ENCODE data around the gene IRF4.

The IRF4 gene

GRCh38 chr6:444653-445275 lies 53.2 kb downstream of the IRF4 start:
- DNase-seq (ENCODE audit: low spot score): no peak

DNA sequence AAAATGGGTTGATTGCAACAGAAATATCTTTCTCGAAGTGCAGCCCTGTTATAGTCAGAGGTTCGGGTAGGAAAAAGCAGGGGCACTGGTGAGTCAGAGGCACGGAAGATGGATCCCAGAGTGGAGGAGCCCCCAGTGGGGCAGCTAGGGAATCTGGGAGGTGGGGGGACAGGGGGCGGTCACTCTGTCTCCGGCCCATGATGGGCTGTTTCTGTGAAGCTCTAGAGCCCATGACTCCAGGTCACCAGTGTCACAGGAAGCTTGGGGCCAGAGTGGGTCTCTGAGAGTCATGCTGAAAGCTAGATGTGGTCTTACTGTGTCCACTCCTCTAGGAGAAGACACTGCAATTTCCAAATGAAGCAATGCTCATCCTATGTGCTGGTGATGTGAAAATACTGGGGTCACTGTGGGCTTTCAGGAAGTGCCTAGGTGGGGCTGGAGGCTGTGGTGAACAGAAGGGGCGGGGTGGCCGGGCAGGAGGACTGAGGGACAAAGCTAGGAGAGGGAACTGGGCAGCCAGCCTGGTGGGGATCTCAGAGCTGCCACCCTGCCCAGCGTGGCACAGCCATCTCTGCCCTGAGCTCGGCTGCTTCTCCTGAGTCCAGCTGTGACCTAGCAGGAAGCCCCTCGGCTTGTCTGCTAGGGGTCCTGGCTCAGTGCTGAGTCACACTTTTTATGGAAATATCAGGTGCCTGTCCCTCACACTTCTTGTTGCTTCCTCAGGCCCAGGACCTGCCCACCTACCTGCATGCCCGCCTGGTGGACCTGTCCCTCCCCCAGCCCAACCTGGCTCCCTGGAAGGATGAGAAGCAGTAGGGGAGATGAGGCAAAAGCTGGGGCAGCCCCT lies 54.2 kb downstream of the IRF4 start:
- DNase-seq (ENCODE audit: low spot score): no peak

DNA sequence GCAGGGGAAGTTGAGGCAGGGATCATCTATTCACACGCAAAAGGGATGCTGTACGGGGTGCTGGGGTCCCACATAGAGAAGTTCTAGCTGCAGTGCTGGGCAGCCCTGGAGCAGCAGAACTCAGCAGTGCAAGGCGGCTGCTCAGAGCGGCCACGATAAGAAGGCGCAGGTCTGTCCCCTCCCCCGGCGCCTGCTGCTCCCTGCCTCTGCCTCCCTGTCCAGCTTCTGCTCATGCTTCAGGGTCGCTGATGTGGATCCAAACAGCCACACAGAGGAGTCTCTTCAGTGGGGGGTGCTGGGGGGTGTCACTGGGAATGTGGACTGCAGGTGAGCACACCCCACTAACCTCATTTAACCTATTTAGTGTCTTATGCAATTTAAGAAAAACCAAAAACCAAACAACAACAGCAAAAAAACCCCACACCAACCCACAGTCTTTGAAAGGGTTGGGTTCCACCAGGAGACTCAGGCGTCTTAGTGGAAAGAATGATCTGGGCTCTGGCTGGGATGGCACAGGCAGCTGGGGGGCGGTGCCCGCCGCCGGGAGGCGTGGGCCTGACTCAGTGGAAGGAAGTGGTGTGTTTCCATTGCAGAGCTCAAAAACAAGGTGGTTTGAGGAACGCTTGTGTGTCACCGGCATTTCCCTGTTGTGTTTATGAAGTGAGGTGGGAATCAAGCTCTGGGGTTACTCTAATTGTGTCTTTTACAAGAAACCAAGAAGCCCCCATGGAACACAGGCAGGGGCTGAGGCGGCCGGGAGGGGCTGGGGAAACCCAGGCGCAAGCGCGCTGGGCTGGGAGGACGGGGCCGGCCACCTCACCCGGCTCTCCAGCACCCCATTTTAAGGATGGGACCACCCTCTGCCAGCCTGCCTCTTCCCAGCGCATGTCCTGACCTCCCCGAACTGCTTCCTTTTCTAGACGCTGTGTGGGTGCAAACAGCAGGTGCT lies 55.1 kb downstream of the IRF4 start:
- DNase-seq (ENCODE audit: low spot score): no peak

GRCh38 chr6:447381-448165 lies 56.0 kb downstream of the IRF4 start:
- DNase-seq (ENCODE audit: low spot score): no peak

GRCh38 chr6:448296-449056 lies 56.9 kb downstream of the IRF4 start:
- no peak for DNase-seq (ENCODE audit: low spot score)

DNA sequence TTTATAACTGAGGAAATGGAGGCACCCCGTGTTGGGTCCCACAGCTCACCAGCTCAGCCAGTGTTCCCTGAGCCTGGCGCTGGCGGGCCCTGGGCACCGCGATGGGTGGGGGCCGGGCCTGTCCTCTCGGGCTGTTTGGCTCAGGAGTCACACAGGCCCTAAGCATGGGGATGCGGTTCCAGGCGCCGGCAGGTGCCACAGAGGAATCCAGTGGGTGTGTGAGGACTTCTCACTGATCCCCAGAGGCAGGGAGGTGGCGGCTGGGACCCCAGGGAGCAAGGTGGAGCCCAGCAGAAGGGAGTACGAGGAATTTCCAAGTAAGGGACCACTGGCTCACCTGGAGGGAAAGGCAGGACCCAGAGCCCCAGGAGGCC lies 57.5 kb downstream of the IRF4 start:
- DNase-seq (ENCODE audit: low spot score): no peak

DNA sequence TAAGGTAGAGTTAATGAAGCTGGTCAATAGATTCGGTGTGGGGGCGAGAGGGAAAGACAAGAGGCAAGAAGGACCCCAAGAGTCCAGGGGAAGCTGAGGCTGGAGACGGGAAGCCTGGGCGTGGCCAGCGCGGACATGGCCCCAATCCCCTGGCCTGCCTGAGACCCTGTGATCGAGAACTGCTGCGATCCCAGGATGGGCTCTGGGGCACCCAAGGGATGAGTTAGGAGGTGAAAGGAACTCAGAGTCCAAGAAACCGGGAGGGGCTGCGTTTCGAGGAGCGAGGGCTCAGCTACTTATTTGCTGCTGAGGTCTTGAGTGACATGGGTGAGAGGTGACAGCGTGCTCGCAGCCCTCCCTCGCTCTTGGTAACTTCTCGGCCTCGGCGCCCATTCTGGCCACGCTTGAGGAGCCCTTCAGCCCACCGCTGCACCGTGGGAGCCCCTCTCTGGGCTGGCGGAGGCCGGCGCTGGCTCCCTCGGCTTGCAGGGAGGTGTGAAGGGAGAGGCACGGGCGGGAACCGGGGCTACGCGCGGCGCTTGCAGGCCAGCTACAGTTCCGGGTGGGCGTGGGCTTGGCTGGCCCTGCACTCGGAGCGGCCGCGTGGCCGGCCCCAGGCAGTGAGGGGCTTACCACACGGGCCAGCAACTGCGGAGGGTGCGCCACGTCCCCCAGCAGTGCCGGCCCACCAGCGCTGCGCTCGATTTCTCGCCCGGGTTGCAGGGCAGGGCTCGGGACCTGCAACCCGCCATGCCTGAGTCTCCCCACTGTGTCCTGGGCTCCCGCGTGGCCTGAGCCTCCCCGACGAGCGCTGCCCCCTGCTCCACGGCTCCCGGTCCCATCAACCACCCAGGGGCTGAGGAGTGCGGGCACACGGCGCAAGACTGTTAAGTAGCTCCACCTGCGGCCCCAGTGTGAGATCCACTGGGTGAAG lies 58.2 kb downstream of the IRF4 start:
- no peak for DNase-seq (ENCODE audit: low spot score)

GRCh38 chr6:451336-451735 lies 59.8 kb downstream of the IRF4 start:
- no peak for DNase-seq (ENCODE audit: low spot score)

DNA sequence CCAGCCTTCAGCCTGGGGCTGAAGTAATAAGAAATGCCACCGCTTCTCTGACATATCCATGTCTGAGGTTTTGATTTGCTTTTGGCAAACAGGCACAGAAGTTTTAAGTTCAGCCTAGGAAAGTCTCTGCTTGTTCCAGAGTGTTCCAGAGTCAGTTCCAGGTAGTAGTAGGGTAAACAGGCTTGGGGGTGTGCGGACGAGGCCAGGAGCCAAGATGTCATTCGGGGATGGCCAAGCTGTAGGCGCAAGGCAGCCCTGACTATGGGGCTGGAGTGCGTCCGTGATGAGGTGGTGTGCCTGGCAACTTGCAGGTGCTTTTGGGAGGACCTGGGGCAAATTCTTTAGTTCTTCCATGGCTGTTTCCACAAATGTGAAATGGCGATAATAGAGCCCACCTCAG lies 60.3 kb downstream of the IRF4 start:
- DNase-seq (ENCODE audit: low spot score): no peak

- no peak for DNase-seq (ENCODE audit: low spot score)
These were observed 60.9 kb downstream of the IRF4 start for GRCh38 chr6:452301-453067.

DNA sequence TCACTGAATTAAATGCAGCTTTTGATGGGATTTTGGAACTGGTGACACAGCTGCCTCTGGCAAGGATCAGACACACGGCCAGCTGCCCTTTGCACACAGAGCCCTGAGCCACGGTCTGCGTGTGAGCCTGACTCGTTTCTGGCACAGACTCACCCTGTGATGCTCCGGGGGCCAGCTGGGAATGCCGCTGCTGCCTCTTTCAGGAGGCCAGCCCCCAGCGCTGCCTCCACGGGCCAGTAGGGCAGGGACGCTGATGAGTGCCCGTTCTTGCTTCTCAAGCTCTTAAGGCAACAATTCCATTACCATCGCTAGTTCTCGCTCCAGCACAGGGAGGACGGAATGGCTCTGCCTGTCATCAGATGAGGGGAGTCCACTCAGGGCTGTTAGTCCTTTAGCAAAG lies 61.6 kb downstream of the IRF4 start:
- no peak for DNase-seq (ENCODE audit: low spot score)

- no peak for DNase-seq (ENCODE audit: low spot score)
These were observed 62.8 kb downstream of the IRF4 start for GRCh38 chr6:454148-454991.

- DNase-seq (ENCODE audit: low spot score): no peak
These were observed 63.5 kb downstream of the IRF4 start for GRCh38 chr6:455006-455585.

DNA sequence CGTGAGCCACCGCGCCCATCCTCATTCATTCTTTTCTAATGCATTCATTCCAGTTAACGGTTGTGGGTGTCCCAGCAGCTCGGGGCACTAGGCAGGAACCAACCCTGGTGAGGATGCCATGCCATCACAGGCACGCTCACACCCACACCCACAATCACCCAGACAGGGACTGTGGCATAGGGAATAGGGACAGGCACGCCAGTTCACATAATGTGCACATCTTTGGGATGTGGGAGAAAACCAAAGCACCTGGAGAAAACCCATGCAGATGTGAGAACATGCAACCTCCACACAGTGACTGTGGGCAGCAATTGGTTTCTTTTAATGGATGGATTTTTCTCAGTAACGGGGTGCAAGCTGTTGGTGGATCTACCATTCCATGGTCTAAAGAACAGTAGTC lies 64.3 kb downstream of the IRF4 start:
- no peak for DNase-seq (ENCODE audit: low spot score)

DNA sequence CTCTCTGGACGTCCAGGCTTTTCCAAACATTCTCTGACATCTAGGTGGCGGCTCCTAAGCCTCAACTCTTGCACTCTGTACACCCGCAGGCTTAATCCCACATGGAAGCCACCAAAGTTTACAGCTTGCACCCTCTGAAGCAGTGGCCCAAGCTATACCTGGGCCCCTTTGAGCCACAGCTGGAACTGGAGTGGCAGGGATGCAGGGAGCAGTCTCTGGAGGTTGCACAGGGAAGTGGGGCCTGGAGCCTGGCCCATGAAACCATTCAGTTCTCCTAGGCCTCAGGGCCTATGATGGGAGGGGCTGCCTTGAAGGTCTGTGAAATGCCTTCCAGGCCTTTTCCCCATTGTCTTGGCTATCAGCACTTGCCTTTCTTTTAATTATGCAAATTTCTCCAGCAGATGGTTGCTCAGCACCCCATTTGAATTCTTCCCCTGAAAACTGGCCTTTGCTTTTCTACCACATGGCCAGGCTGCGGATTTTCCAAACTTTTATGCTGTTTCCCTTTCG lies 64.9 kb downstream of the IRF4 start:
- DNase-seq (ENCODE audit: low spot score): no peak

DNA sequence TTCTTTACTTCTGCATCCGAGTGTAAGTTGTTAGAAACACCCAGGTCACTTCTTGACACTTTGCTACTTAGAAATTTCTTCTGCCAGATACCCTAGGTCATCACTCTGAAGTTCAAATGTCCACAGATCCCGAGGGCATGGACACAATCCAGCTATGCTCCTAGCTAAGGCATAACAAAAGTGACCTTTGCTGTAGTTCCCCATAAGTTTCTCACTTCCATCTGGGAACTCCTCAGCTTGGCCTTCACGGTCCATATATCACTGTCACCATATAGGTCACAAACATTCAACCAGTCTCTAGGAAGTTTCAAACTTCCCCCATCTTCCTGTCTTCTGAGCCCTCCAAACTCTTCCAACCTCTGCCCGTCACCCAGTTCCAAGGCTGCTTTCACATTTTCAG lies 65.3 kb downstream of the IRF4 start:
- DNase-seq (ENCODE audit: low spot score): no peak

All from iPS-NIHi11 (cell line).